H1 (cell line): ENCODE results near the gene SEMA6A. TPM values are rescaled to one million over a fixed set of nuclear protein-coding genes. Genes with fewer than 3 reads are reported as not detected.

Experiments
- CHD2 ChIP-seq: IDR thresholded peaks from 2 replicates; pipeline ENCODE4 v1.6.1; 2012; ENCODE audit warnings: low read length, improper control_type of control experiment
- CHD7 ChIP-seq: fragments of 300-600 bp; sonication (generic); IDR thresholded peaks from 2 replicates; pipeline ENCODE4 v1.7.1; 2012; ENCODE audit warnings: low read length, moderate library complexity, mild to moderate bottlenecking, inconsistent platforms; ENCODE audit not compliant: insufficient replicate concordance
- CREB1 ChIP-seq: IDR thresholded peaks from 2 replicates; pipeline ENCODE4 v1.6.1; 2012; ENCODE audit warnings: inconsistent platforms
- GTF2F1 ChIP-seq: IDR thresholded peaks from 2 replicates; pipeline ENCODE4 v1.6.1; 2012; ENCODE audit warnings: low read depth, low read length, improper control_type of control experiment, borderline replicate concordance
- HDAC2 ChIP-seq, 2 experiments: fragments of 300-600 bp in 1 of 2; sonication (generic) in 1 of 2; IDR thresholded peaks; 2 replicates each; pipeline ENCODE4 v1.6.1; 2011 to 2012; ENCODE audit warnings: low read depth in 2 of 2, low read length in 2 of 2, mild to moderate bottlenecking in 2 of 2, moderate library complexity in 2 of 2, borderline replicate concordance in 1 of 2, inconsistent platforms in 1 of 2
- KDM5A ChIP-seq: fragments of 200-600 bp; IDR thresholded peaks from 2 replicates; pipeline ENCODE4 v1.7.1; 2012; ENCODE audit warnings: mild to moderate bottlenecking, low read length, inconsistent platforms, mixed read lengths
- SAP30 ChIP-seq: fragments of 300-600 bp; sonication (generic); IDR thresholded peaks from 2 replicates; pipeline ENCODE4 v1.7.1; 2012; ENCODE audit warnings: low read length, moderate library complexity, mild to moderate bottlenecking, inconsistent platforms; ENCODE audit not compliant: insufficient read depth, insufficient replicate concordance
- YY1 ChIP-seq: IDR thresholded peaks from 2 replicates; pipeline ENCODE4 v1.6.1; 2011; ENCODE audit warnings: low read depth, mild to moderate bottlenecking, low read length
- polyA plus RNA-seq, 7 experiments: library from polyadenylated mRNA; depleted of rRNA in 3 of 7; stranded (reverse) in 5 of 7; unstranded in 2 of 7; fragments of >200 nt in 5 of 7; fragments of 200-250 nt in 2 of 7; gene quantifications; 1 replicate in 5 of 7; 2 replicates in 1 of 7; 4 replicates in 1 of 7; pipeline versions ENCODE4 v1.2.1 to v1.2.3, GENCODE V29; 2011 to 2013; ENCODE audit warnings: missing spikeins in 2 of 7, mixed read lengths in 2 of 7
- total RNA-seq: library from RNA; stranded (reverse); fragmentation: NEBNext Ultra II Directional; extraction: Animal tissue kit (Norgen Biotek cat#: 25700); gene quantifications from 2 replicates; pipeline ENCODE4 v1.2.1, GENCODE V29; 2021

The SEMA6A gene
- total and polyA plus RNA-seq, 2 of the 8 experiments (the other 6 are each of a cell fraction or from before 2014, with no cell fraction given), result 78.3 to 277 TPM

- TF ChIP-seq CHD7 (no peak), KDM5A (no peak), CHD2 (no peak), CREB1 (no peak), YY1 (no peak), SAP30 (no peak), HDAC2 (IDR thresholded peaks at IDR 0.05; ENCODE audit: borderline replicate concordance in 1 of 2, low read depth in 2 of 2, low read length in 2 of 2) (no peak), GTF2F1 (no peak)
These were observed 164.2 kb downstream of the SEMA6A start (continued) for GRCh38 chr5:116410336-116410890.
